MG63 (cell line): ENCODE data around the gene PCSK5. TPM values are rescaled to one million over a fixed set of nuclear protein-coding genes. Genes with fewer than 3 reads are reported as not detected.
"Not testable (repeated sequence)": the region's sequence is repeated elsewhere in the genome, so short reads cannot be mapped to it uniquely, and the experiment has no call there.

ENCODE experiments used
- DNase-seq: peaks from one replicate; pipeline ENCODE4 v3.0.0-alpha.2; 2020
- H3K27me3 ChIP-seq: fragments of 250-450 bp; sonication (Bioruptor Pico); 2 replicates; pipeline ENCODE4 v1.5.1; 2020; ENCODE audit warnings: mild to moderate bottlenecking, moderate library complexity
- H3K36me3 ChIP-seq: fragments of 250-450 bp; sonication (Bioruptor Pico); 2 replicates; pipeline ENCODE4 v1.5.1; 2020; ENCODE audit warnings: mild to moderate bottlenecking, moderate library complexity
- H3K4me3 ChIP-seq: fragments of 250-450 bp; sonication (Bioruptor Pico); 2 replicates; pipeline ENCODE4 v1.5.1; 2020; ENCODE audit warnings: mild to moderate bottlenecking, moderate library complexity
- H3K9me3 ChIP-seq: fragments of 250-450 bp; sonication (Bioruptor Pico); 2 replicates; pipeline ENCODE4 v1.5.1; 2020; ENCODE audit warnings: mild to moderate bottlenecking, moderate library complexity
- total RNA-seq: library from RNA; depleted of rRNA; stranded (reverse); fragments of >200 nt; shearing (Covaris generic); gene quantifications from 2 replicates; pipeline ENCODE4 v1.2.3, GENCODE V29; 2014; ENCODE audit warnings: low replicate concordance

PCSK5 gene
- total RNA-seq, 1 experiment from 2014 or later, result 0.13 TPM

DNA sequence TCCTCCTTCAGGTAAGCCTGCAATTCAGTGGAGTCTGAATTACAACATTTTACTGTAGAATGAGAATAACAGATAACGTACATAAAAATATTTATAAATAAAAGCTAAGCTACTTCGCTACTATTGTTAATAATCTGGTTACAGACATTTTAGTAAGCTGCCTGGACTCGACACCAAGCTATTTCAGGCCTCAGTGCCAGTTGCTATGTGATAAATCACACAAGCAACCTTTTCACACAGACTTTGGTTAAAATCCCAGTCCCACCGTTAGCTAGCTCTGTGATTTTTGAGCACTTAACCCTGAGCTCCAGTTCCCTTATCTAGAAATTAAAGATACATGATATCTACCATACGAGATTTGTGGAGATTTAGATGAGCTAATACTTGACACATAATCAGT, 403.8 kb downstream of the PCSK5 start:
- Histone ChIP-seq H3K36me3 (no peaks in the 10 kb centered on the region), H3K27me3 (no peaks in the 10 kb centered on the region), H3K9me3 (no peaks in the 10 kb centered on the region), H3K4me3 (no peak overlapping the region)
- no peak for DNase-seq

DNA sequence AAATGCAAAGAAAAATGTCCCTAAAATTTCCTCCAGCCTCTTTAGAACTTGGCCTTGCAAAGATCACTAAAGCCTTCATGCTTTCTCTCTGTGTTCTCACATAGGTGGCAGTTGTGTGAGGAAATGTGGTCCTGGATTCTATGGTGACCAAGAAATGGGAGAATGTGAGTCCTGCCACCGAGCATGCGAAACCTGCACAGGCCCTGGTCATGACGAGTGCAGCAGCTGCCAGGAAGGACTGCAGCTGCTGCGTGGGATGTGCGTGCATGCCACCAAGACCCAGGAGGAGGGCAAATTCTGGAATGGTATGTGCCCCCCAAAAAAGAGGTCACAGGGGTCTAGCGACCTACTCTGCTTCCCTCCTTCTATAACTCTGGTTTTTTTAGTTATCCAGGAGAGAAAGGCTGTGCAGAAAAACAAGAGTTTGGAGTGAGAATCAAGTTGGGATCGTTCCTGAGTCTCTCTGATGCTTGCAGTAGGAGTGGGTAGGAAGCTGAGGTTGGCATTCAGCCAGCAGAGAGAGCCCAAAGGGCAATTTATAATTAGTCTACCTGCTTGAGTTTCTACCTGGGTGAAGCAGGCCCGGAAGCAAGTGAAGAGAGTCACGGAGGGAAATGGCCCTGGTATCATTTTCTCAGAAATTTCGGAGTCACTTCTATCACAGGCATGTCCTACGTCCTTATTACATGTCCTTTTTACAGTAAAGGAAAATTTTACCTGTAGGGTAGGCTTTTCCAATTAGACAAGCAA, 406.3 kb downstream of the PCSK5 start:
- Histone ChIP-seq H3K27me3 (no peaks in the 10 kb centered on the region), H3K4me3 (no peak overlapping the region), H3K9me3 (no peaks in the 10 kb centered on the region), H3K36me3 (no peaks in the 10 kb centered on the region)
- no peak for DNase-seq

DNA sequence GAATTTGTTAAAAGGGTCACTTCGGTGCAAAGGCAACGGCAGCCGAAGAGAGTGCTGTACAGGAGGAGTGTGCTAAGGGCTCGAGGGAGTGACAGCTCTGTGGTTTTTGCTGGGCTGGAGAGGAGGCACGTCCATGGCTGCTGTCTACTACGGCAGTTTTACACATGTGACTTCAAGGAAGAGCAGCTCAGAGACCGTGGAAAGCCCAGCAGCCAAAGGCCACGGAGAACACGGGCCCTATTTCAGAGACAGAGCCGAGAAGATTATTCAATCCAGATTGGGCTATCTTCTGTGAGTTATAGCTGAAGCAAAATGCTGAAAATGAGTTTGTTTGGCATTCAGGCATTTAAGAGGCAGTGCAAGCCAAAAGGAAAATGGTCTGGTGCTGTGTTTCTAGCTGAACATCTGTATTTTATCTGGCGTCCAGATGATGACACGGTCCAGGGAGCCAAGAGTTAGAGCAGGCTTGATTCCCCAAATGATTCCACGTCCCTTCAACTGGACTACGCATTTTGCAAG, 407.3 kb downstream of the PCSK5 start:
- no peaks in the 10 kb centered on the region for H3K9me3 ChIP-seq
- H3K4me3 ChIP-seq, result no peak overlapping the region
- no peaks in the 10 kb centered on the region for H3K27me3 ChIP-seq
- no peak for DNase-seq
- H3K36me3 ChIP-seq, result no peaks in the 10 kb centered on the region

DNA sequence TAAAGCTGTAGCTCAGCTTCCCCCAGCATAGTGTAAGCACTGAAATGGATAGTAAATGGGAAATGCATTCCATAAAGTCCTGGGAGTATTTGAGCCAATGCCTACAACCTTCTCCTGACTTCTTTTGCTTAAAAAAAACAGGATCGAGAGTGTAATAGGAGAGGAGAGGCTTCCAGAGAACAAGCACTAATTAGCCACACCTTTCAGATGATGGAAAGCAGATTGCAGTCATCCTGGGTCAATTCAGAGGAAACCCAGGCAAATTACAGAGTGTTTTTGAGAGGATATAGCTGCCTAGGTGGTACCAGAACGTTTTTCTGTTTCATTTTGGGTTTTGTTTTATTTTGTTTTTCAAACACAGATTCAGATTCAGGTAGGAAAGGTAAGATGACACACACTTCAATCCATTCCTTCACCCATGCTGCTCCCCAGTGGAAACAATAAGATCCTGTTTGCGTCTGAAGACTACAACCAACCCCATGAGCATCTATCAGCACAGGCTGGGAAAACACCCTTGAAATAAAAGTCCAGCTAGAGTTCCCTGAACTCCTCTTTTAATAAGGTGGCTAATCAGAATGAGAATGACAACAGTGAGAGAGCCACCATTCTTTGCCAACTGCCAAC, 408.2 kb downstream of the PCSK5 start:
- Histone ChIP-seq H3K36me3 (no peaks in the 10 kb centered on the region), H3K9me3 (no peaks in the 10 kb centered on the region), H3K27me3 (no peaks in the 10 kb centered on the region), H3K4me3 (no peak overlapping the region)
- no peak for DNase-seq

DNA sequence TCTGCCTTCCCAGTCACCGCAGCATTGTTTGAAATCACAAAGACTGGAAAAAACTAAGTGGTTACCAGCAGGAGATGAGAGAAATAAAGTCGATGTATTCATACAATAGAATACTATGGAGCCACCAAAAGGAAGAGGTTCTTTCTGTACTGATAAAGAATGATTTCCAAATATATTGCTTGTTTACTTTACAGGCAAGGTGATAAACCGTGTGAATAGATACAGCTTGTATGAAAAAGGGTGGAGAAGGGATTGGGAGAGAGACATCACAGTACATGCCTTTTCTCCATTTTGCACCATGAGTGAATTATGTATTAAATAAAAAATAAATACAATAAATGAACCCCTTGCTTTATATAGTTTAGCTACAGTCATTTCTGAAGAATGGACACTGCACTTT, 412.1 kb downstream of the PCSK5 start:
- DNase-seq, result no peak
- Histone ChIP-seq H3K36me3 (no peaks in the 10 kb centered on the region), H3K27me3 (no peaks in the 10 kb centered on the region), H3K4me3 (no peak overlapping the region), H3K9me3 (no peaks in the 10 kb centered on the region)

DNA sequence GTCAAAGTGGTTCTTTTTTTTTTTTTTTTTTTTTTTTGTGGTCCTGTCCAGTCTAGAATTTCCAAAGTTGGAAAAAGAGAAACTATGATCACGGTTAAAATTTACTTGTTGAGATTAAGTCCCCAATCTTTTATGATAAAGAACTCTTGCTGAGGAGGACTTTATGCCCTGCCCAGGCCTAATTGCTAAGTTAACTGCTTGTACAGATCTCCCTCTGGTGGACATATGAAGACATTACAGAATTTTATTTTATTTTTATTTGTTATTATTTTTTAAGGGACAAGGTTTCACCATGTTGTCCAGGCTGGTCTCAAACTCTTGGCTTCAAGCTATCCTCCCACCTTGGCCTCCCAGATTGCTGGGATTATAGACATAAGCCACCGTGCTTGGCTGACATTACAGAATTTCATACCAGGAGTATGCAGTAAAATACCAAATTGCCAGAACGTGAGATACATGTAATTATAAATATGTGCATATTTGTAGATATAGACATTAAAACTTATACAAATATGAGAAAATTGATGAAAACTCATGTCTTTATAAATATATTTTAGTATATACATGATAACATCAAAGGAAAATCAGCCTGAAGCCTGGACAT, 412.6 kb downstream of the PCSK5 start:
- no peaks in the 10 kb centered on the region for H3K9me3 ChIP-seq
- H3K36me3 ChIP-seq, result no peaks in the 10 kb centered on the region
- no peak overlapping the region for H3K4me3 ChIP-seq
- H3K27me3 ChIP-seq, result no peaks in the 10 kb centered on the region
- no peak for DNase-seq

DNA sequence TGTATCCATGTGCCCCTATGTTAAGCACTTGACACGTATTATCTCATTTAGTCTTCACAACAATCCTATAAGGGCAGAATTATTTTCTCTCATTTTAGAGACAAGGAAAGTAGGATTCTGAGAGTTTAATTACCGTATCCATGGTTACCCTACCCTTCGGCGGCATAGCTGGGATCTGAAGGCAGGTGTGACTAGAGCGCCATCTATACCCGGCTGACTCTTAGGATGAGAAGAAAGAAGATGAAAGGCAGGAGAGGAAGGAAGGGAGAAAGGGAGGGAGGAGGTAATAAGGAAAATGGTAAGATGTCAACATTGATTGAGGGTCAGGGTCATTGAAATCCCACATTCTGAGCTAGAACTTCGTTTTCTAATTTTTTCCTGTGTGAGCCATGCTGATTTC, 416.6 kb downstream of the PCSK5 start:
- H3K4me3 ChIP-seq, H3K36me3 ChIP-seq, H3K9me3 ChIP-seq, H3K27me3 ChIP-seq, DNase-seq: not testable (repeated sequence)

DNA sequence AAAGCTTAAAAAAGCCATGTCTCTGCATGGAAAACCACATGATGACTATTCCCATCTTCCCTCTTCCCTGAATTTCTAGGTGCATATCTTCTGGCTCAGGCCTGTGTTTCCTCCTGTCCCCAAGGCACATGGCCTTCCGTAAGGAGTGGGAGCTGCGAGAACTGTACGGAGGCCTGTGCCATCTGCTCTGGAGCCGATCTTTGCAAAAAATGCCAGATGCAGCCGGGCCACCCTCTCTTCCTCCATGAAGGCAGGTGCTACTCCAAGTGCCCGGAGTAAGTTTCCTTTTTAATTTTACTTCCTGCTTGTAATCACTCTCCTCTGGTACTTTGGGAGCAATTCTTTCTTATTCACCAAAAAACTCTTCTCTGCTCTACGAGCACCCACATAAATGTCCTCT, 420.1 kb downstream of the PCSK5 start:
- Histone ChIP-seq H3K9me3 (no peaks in the 10 kb centered on the region), H3K27me3 (no peaks in the 10 kb centered on the region), H3K4me3 (no peak overlapping the region), H3K36me3 (no peaks in the 10 kb centered on the region)
- no peak for DNase-seq

DNA sequence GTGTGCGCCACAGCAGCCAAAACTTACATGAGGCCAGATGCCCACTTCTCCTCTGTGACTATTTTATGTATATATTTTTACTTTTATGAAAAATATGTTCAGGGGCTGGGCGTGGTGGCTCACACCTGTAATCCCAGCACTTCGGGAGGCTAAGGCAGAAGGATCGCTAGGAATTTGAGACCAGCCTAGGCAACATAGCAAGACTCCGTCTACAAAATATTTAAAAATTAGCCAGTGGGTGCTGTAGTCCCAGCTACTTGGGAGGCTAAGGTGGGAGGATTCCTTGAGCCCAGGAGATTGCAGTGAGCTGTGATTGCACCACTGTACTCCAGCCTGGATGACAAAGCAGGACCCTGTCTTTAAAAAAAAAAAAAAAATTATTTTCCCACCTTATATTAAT, 420.5 kb downstream of the PCSK5 start:
- no peaks in the 10 kb centered on the region for H3K27me3 ChIP-seq
- no peak overlapping the region for H3K4me3 ChIP-seq
- DNase-seq, result no peak
- no peaks in the 10 kb centered on the region for H3K9me3 ChIP-seq
- H3K36me3 ChIP-seq, result no peaks in the 10 kb centered on the region

DNA sequence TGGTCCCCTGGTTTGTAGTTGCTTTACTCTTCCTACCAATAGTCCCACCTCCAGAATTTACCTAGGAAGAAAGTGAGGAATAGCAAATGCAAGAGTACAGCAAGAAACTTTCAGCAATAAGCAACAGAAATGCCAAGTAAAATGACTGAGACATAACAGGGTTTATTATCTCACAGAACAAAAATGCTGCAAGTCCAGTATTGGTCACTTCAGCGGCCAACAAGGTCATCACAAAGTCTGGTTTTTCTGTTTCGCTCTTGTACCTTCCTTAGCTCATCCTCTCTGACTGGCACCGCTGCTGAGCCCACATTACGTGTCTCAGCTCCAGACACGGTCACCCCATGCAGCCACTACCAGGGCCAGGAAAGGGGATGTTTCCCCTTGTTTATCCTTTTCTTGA, 421.1 kb downstream of the PCSK5 start:
- H3K4me3 ChIP-seq, result no peak overlapping the region
- no peaks in the 10 kb centered on the region for H3K36me3 ChIP-seq
- H3K9me3 ChIP-seq, result no peaks in the 10 kb centered on the region
- no peaks in the 10 kb centered on the region for H3K27me3 ChIP-seq
- no peak for DNase-seq

DNA sequence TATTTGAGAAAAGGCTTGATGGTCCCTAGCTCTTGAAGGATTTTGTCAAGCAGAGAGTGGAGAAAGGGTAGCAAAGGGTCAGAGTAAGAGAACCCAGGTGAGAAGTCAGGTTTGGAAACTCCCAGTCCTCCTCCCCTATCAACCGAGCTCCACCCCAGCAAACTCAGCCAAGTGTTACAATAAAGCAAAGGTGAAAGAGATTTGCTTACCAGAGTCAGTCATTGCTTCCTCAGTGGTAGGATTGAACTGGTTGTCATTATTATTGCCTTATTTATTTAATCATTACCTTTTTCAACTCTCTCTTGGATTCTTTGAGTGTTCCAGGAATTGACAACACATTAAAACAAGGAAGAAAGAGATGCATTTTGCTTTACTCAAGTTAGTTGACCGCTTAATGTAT, 423.3 kb downstream of the PCSK5 start:
- Histone ChIP-seq H3K36me3 (no peaks in the 10 kb centered on the region), H3K9me3 (no peaks in the 10 kb centered on the region), H3K27me3 (no peaks in the 10 kb centered on the region), H3K4me3 (no peak overlapping the region)
- DNase-seq, result no peak

DNA sequence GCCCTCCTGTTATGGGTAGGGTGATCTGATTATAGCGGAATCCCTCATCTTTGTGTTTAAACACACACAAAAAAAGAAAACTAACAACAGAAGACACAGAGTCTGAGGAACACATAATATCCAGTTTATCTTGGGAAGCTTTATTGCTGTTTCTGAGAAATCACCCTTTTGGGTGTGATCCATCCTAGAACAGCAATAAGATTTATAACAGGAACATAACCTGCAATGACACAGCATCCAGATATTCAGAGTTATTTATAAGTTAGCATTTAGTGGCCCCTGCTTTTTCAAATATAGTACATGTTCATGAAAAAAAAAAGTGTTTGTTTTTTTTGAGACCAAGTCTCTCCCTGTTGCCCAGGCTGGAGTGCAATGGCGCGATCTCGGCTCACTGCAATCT, 423.8 kb downstream of the PCSK5 start:
- H3K4me3 ChIP-seq, result no peak overlapping the region
- DNase-seq, result no peak
- no peaks in the 10 kb centered on the region for H3K36me3 ChIP-seq
- no peaks in the 10 kb centered on the region for H3K27me3 ChIP-seq
- no peaks in the 10 kb centered on the region for H3K9me3 ChIP-seq

DNA sequence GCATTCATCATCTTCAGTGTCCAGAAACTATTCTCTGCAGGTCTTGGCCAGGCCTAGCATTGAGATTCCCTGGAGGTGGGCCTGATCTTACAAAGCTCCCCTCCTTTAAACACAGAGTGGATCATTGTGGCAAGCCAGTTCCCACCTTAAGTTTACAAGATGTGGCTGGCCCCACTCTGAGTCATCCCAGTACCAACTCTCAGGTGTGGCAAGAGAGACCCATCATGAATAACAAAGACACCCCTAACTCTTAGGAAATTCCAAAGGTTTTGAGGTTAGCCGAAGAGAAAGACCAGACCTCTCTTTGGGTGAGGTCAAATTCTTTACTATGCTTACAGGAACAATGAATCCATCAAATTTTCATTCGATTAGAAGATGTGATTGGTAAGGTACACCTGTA, 425.6 kb downstream of the PCSK5 start:
- Histone ChIP-seq H3K27me3 (no peaks in the 10 kb centered on the region), H3K4me3 (no peak overlapping the region), H3K9me3 (no peaks in the 10 kb centered on the region), H3K36me3 (no peaks in the 10 kb centered on the region)
- DNase-seq, result no peak

DNA sequence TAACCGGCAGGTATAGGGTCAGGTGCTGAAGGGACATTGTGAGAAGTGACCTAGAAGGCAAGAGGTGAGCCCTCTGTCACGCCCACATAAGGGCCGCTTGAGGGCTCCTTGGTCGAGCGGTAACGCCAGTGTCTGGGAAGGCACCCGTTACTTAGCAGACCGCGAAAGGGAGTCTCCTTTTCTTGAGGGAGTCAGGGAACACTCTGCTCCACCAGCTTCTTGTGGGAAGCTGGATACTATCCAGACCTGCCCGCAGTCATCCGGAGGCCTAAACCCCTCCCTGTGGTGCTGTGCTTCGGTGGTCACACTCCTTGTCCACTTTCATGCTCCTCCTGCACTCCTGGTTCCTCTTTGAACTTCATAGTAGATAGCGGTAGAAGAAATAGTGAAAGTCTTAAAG, 429.0 kb downstream of the PCSK5 start:
- not testable (repeated sequence) for DNase-seq, H3K36me3 ChIP-seq, H3K9me3 ChIP-seq, H3K4me3 ChIP-seq, H3K27me3 ChIP-seq

DNA sequence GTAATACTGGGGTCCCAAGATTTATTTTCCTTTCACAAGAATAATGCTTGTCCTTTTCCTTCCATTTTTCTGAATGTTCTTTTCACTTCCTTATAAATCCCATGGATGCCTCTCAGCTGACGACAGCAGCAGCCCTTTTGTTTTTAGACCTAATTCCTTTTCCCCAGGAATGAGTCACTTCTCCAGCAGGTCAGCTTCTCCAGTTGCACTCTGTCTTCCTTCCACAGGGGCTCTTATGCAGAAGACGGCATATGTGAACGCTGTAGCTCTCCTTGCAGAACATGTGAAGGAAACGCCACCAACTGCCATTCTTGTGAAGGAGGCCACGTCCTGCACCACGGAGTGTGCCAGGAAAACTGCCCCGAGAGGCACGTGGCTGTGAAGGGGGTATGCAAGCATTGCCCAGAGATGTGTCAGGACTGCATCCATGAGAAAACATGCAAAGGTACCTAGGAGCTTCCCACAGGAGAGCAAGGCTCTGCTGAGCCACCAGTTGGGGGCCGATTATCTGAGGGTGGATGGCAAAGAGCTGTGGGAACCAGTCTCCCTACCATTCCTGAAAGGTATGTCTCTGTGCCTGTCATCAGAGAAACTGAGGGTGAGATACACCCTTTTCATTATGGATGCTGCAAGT, 430.8 kb downstream of the PCSK5 start:
- Histone ChIP-seq H3K4me3 (no peak overlapping the region), H3K27me3 (no peaks in the 10 kb centered on the region), H3K36me3 (no peaks in the 10 kb centered on the region), H3K9me3 (no peaks in the 10 kb centered on the region)
- DNase-seq, result peak; percentile 21

DNA sequence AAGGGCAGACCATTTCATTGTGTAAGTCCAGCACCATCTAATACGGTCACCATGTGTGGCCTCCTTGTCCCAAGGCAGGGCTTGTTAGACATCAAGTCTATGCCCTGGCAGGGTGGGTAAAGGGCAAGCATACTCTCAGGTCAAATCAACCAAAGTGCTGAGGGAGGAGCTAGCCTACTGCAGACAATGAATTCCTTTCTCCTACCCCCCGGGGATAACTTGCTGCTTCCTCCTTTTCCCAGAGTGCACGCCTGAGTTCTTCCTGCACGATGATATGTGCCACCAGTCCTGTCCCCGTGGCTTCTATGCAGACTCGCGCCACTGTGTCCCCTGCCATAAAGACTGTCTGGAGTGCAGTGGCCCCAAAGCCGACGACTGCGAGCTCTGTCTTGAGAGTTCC, 432.3 kb downstream of the PCSK5 start:
- H3K9me3 ChIP-seq, result no peaks in the 10 kb centered on the region
- H3K4me3 ChIP-seq, result no peak overlapping the region
- no peaks in the 10 kb centered on the region for H3K27me3 ChIP-seq
- no peak for DNase-seq
- H3K36me3 ChIP-seq, result no peaks in the 10 kb centered on the region

DNA sequence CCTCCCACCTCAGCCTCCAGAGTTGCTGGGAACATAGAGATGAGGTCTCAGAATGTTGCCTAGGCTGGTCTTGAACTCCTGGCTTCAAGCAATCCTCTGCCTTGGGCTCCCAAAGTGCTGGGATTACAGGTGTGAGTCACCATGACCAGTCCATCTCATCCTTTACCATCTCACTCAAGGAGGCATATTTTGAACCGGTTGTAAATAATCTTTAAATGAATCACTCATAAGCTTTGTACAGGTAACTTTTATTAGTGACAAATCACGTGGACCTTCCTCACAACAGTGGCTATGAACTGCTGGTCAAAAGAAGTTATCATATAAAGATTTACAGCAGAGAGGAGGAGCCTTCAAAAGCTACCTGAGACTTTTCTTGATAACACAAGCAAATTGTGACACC, 433.0 kb downstream of the PCSK5 start:
- H3K27me3 ChIP-seq, result no peaks in the 10 kb centered on the region
- no peaks in the 10 kb centered on the region for H3K36me3 ChIP-seq
- no peaks in the 10 kb centered on the region for H3K9me3 ChIP-seq
- DNase-seq, result no peak
- H3K4me3 ChIP-seq, result no peak overlapping the region
